IPS-20b (cell line): ENCODE results near the gene C1QTNF4.
"Not testable (repeated sequence)": the region's sequence is repeated elsewhere in the genome, so short reads cannot be mapped to it uniquely, and the experiment has no call there.

Experiments used
- H3K27ac ChIP-seq: one replicate; pipeline ENCODE4 v1.5.1; 2013; ENCODE audit warnings: low read length
- H3K27me3 ChIP-seq: 2 replicates; pipeline ENCODE4 v1.6.1; 2013; ENCODE audit warnings: mild to moderate bottlenecking, low read length, inconsistent platforms; ENCODE audit not compliant: insufficient read depth
- H3K36me3 ChIP-seq: 2 replicates; pipeline ENCODE4 v1.6.1; 2013; ENCODE audit warnings: low read depth, mild to moderate bottlenecking, inconsistent platforms, low read length, moderate library complexity; ENCODE audit not compliant: insufficient read depth
- H3K4me1 ChIP-seq: 2 replicates; pipeline ENCODE4 v1.6.1; 2013; ENCODE audit warnings: mild to moderate bottlenecking, control low read depth, inconsistent platforms, low read length, moderate library complexity; ENCODE audit not compliant: insufficient read depth
- H3K4me3 ChIP-seq: 2 replicates; pipeline ENCODE4 v1.5.1; 2013; ENCODE audit warnings: mild to moderate bottlenecking, low read length, inconsistent platforms
- H3K9ac ChIP-seq: 2 replicates; pipeline ENCODE4 v1.6.1; 2013; ENCODE audit warnings: low read depth, mild to moderate bottlenecking, inconsistent platforms, low read length, moderate library complexity
- H3K9me3 ChIP-seq: 2 replicates; pipeline ENCODE4 v1.6.1; 2013; ENCODE audit warnings: mild to moderate bottlenecking, low read depth, low read length, inconsistent platforms; ENCODE audit not compliant: insufficient read depth

Gene C1QTNF4

DNA sequence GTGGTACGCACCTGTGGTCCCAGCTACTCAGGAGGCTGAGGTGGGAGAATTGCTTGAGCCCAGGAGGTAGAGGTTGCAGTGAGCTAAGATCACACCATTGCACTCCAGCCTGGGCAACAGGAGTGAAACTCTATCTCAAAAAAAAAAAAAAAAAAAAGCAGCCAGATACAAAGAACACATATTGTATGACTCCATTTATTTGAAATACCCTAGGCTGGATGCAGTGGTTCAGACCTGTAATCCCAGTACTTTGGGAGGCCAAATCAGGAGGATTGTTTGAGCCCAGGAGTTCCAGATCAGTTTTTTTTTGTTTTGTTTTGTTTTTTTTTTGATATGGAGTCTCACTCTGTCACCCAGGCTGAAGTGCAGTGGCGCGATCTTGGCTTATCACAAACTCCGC, 31.8 kb downstream of the C1QTNF4 start:
- not testable (repeated sequence) for H3K27me3 ChIP-seq, H3K4me1 ChIP-seq, H3K4me3 ChIP-seq, H3K9me3 ChIP-seq, H3K9ac ChIP-seq, H3K27ac ChIP-seq, H3K36me3 ChIP-seq

DNA sequence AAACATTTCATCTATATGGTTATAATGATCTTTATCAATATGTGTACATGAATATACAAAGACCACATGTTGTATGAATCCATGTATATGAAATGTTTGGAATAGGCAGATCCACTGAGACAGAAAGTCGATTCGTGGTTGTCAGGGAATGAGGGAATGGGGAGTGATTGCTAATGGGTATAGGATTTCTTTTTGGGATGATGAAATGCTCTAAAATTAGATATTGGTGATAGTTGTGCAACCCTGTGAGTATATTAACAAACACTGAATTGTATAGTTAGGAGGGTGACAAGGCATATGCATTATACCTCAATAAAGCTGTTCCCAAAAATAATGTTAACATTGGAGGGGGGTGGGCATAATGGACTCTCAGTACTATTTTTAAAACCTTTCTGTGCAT, 33.8 kb downstream of the C1QTNF4 start:
- H3K27ac ChIP-seq, result no peak overlapping the region
- no peaks in the 10 kb centered on the region for H3K27me3 ChIP-seq
- no peak overlapping the region for H3K9ac ChIP-seq
- no peaks in the 10 kb centered on the region for H3K36me3 ChIP-seq
- no peak overlapping the region for H3K4me3 ChIP-seq
- H3K4me1 ChIP-seq, result no peaks in the 10 kb centered on the region; the same call in 1 of the 2 replicates
- H3K9me3 ChIP-seq, result no peaks in the 10 kb centered on the region

DNA sequence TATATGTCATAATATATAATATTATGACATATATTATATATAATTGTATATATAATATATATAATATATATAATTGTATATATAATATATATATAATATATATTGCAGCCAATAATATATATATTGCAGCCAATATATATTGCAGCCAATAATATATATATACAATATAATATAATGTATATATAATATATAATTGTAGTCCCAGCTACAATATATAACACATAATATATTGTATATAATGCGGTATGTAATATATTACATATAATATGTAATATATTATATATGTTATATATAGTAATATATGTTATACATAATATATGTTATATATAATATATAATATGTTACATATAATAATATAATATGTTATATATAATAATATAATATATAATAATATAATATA, 35.5 kb downstream of the C1QTNF4 start:
- no peaks in the 10 kb centered on the region for H3K9me3 ChIP-seq
- H3K9ac ChIP-seq, result no peak overlapping the region
- no peaks in the 10 kb centered on the region for H3K27me3 ChIP-seq
- H3K36me3 ChIP-seq, result no peaks in the 10 kb centered on the region
- H3K27ac ChIP-seq, result no peak overlapping the region
- peaks cover 5% of the 10 kb centered on the region for H3K4me1 ChIP-seq
- no peak overlapping the region for H3K4me3 ChIP-seq

DNA sequence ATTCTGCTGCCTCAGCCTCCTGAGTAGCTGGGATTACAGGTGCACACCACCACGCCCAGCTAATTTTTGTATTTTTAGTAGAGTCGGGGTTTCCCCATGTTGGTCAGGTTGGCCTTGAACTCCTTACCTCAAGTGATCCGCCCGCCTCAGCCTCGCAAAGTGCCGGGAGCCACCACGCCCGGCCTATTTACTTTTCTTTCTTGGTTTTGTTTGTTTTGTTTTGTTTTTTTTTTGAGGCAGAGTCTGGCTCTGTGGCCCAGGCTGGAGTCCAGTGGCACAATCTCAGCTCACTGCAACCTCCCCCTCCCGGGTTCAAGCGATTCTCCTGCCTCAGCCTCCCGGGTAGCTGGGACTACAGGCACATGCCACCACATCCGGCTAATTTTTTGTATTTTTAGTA, 37.2 kb downstream of the C1QTNF4 start:
- H3K9me3 ChIP-seq, H3K27me3 ChIP-seq, H3K36me3 ChIP-seq, H3K4me1 ChIP-seq, H3K27ac ChIP-seq, H3K4me3 ChIP-seq, H3K9ac ChIP-seq: not testable (repeated sequence)

DNA sequence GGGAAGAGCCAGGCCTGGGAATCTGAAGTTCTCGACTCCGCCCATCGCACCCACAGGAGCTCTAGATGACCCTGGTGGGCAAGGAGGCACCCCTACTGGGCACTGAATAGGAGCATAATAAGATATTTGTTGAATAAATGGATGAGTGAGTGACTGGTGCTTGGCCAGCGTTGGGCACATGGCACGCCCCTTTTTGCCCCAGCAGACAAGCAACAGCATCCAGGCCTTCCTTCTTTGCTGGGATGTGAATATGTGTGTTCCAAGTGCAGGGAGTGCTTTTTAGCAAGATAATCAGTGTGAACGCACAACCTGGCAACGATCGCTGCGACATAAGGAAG, 40.8 kb downstream of the C1QTNF4 start:
- H3K4me1 ChIP-seq, result peaks cover 13% of the 10 kb centered on the region
- peaks cover 20% of the 10 kb centered on the region; the same call in 1 of the 2 replicates for H3K36me3 ChIP-seq
- H3K27me3 ChIP-seq, result no peaks in the 10 kb centered on the region
- H3K27ac ChIP-seq, result peak overlapping the region; percentile 57
- H3K4me3 ChIP-seq, result peak overlapping the region; percentile 82
- no peaks in the 10 kb centered on the region for H3K9me3 ChIP-seq
- peak overlapping the region; percentile 92 for H3K9ac ChIP-seq

DNA sequence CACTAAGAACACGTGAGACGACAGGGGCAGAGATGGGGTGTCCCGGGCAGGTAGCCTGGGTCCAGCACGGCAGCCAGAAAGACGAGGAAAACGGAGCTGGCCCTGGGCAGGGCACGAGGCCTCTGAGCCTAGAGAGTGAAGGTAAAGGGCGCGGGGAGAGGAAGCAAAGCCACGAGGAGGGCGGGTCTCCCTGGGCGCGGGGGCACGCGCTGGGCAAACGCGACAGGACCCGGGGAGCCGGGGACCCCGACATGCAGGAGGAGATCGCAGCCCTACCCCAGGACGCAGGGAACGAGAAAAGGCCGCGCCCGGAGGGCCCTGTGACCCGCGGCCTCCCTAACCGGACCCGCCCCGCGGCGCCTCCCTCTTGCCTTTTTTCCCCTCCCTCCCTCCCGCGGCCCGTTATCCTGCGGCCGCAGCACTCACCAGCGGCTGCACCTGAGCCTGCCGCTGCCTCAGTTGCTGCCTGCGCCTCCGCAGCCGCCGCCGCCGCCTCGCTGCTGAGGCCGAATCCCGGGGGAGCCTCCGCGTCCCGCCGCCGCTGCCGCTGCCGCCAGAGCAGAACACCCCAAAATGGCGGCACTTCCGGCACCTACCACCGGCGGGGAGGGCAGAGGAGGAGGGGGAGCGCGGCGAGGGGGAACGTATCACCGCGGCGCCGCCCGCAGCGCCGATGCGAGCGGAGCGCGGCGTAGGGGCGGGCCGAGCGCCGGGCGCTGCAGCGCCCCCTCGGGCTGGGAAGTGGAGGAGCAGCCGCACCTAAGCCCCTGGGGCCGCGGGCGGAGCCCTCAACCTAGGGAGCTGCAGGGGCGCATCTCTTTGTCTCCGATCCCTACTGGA, 41.4 kb downstream of the C1QTNF4 start, which contains the start of gene CELF1:
Gene CELF1, minus strand, starts transcription at position 567 of the 840 bp plus-strand sequence. CDS start 53,609 bp downstream, outside the sequence.
- Histone ChIP-seq H3K4me3 (peak within 1 kb of the TSS; percentile 84), H3K9me3 (no peaks in the 10 kb centered on the region), H3K36me3 (peaks cover 20% of the 10 kb centered on the region; the same call in 1 of the 2 replicates), H3K4me1 (peaks cover 13% of the 10 kb centered on the region), H3K27me3 (no peaks in the 10 kb centered on the region), H3K27ac (peak within 1 kb of the TSS; percentile 73), H3K9ac (peak within 1 kb of the TSS; percentile 92)

DNA sequence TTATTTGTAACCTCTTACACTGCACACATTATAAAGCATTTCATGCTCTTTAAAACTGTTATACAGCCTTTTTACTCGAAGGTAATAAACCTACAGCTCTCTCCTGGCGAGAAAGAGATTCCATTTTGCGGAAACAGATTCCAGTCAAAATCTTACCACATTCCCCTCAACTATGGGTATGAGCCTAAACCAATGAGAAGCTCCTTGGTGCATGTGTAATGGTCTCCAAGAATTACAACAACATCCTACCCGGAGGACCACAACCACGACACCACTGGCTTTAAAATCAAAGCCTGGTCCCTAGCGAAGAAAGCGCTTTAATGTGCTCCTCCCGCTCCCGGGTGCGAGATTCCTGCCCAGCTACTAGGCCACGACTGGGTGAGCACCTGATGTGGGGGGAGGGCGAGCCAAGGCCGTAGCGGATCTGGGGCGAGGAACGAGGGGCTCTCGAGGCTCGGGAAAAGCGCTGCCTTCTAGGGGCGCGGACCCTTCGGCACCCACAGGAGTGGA, 42.1 kb downstream of the C1QTNF4 start:
- H3K9me3 ChIP-seq, result no peaks in the 10 kb centered on the region
- peak overlapping the region; percentile 73 for H3K27ac ChIP-seq
- peaks cover 13% of the 10 kb centered on the region for H3K4me1 ChIP-seq
- H3K9ac ChIP-seq, result peak overlapping the region; percentile 85
- peaks cover 20% of the 10 kb centered on the region; the same call in 1 of the 2 replicates for H3K36me3 ChIP-seq
- H3K4me3 ChIP-seq, result peak overlapping the region; percentile 84
- no peaks in the 10 kb centered on the region for H3K27me3 ChIP-seq

DNA sequence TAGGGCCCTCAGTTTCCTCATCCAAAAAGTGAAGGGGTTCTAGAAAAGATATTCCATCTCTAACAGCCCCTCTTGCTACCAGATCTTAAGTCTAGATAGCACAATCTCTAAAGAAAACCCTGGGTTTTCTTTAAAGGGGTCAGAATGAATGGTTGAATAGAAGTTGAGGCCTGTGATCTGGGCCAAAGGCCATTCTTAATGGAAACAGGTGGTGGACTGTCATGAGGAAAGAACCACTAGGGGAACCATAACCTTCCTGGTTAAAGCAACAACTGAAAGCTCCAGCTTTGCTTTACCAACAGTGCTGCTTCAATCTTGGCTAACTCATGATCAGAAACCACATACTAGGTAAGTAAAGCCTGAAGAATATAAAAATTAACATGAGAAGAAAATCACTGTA, 43.1 kb downstream of the C1QTNF4 start:
- H3K4me3 ChIP-seq, result peak overlapping the region; percentile 84
- H3K36me3 ChIP-seq, result peaks cover 25% of the 10 kb centered on the region; the same call in 1 of the 2 replicates
- no peaks in the 10 kb centered on the region for H3K27me3 ChIP-seq
- H3K27ac ChIP-seq, result no peak overlapping the region
- H3K9ac ChIP-seq, result peak overlapping the region; percentile 85; the same call in 1 of the 2 replicates
- H3K4me1 ChIP-seq, result peaks cover 13% of the 10 kb centered on the region
- H3K9me3 ChIP-seq, result no peaks in the 10 kb centered on the region

DNA sequence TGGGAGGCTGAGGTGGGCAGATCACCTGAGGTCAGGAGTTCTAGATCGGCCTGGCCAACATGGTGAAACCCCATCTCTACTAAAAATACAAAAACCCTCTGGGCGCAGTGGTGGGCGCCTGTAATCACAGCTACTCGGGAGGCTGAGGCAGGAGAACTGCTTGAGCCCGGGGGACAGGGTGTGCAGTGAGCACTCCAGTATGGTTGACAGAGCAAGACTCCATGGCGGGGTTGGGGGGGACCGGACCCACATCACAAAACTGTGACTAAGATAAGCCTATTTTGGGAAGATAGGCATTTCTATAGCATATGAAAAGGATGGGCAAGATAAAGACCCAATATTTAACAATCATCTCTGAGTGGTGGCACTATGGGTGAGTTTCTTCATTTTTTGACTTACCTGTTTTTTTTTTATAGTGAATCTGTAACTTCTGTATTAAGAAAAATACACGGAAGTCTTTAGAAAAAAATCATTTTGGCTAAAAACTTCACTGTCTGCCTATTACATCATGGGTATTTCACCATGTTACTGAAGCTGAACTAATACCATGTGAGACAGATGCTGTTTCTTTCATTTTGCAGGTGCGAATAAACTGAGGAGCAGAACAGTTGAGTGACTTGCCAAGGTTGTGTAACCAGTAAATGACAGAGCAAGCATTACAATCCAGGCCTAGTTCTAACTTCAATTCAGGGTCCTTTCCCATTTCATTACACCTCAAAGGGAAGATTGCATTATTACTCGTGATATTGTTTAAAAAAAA, 43.7 kb downstream of the C1QTNF4 start:
- Histone ChIP-seq H3K9ac (no peak overlapping the region), H3K9me3 (no peaks in the 10 kb centered on the region), H3K4me1 (peaks cover 13% of the 10 kb centered on the region), H3K36me3 (peaks cover 25% of the 10 kb centered on the region; the same call in 1 of the 2 replicates), H3K27me3 (no peaks in the 10 kb centered on the region), H3K4me3 (peak overlapping the region; percentile 84), H3K27ac (no peak overlapping the region)

DNA sequence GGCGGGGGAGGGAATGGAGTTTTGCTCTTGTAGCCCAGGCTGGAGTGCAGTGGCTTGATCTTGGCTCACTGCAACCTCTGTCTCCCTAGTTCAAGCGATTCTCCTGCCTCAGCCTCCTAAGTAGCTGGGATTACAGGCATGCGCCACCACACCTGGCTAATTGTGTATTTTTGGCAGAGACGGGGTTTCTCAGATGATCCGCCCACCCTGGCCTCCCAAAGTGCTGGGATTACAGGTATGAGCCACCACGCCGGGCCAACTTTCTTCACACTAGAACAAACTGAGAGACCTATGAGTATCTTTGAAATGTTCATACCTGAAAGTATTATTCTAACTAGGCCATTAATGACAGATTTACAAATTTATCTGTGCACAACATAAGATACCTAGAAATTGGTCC, 47.9 kb downstream of the C1QTNF4 start:
- not testable (repeated sequence) for H3K27me3 ChIP-seq, H3K9me3 ChIP-seq, H3K4me3 ChIP-seq, H3K4me1 ChIP-seq, H3K27ac ChIP-seq, H3K9ac ChIP-seq
- peaks cover 25% of the 10 kb centered on the region; the same call in 1 of the 2 replicates for H3K36me3 ChIP-seq

DNA sequence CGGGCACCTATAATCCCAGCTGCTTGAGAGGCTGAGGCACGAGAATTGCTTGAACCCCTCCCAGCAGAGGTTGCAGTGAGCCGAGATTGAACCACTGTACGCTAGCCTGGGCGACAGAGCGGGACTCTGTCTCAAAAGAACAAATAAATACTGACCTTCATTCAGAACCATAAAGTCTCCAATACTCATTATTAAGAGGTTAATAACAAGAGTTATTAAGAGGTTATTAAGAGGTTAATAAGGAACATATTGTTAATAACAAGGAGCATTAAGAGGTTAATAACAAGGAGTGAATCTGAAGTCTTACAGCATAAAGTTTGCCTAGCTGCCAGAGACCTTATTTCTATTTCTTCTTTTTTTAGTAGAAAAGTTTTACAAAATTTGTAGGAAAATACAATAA, 48.9 kb downstream of the C1QTNF4 start:
- no peak overlapping the region for H3K9ac ChIP-seq
- no peaks in the 10 kb centered on the region for H3K9me3 ChIP-seq
- H3K27ac ChIP-seq, result no peak overlapping the region
- no peaks in the 10 kb centered on the region for H3K27me3 ChIP-seq
- H3K36me3 ChIP-seq, result peaks cover 18% of the 10 kb centered on the region; the same call in 1 of the 2 replicates
- H3K4me3 ChIP-seq, result no peak overlapping the region
- 0 out of 2 replicates have a peak, but pooled peaks cover under 1% of the 10 kb centered on the region for H3K4me1 ChIP-seq
